GM12892 (cell line): ENCODE measurements around the gene SPECC1.
"Not testable (repeated sequence)": the region's sequence is repeated elsewhere in the genome, so short reads cannot be mapped to it uniquely, and the experiment has no call there.

ENCODE experiments used
- DNase-seq: peaks from one replicate; pipeline ENCODE4 v3.0.0; 2011; ENCODE audit not compliant: insufficient read length
- FAIRE-seq: peaks from 2 replicates; lab custom pipeline; 2011; peaks lifted over from hg19 to GRCh38; lab: Jason Lieb, UNC
- POLR2A ChIP-seq: IDR thresholded peaks from 2 replicates; pipeline ENCODE4 v1.6.1; 2011; ENCODE audit warnings: low read depth, low read length, control low read depth
- POLR2AphosphoS5 ChIP-seq: IDR thresholded peaks from 2 replicates; pipeline ENCODE4 v1.6.1; 2011; ENCODE audit warnings: low read depth, low read length, control low read depth
- TAF1 ChIP-seq: IDR thresholded peaks from 2 replicates; pipeline ENCODE4 v1.6.1; 2011; ENCODE audit warnings: low read depth, mild to moderate bottlenecking, control low read depth, low read length, borderline replicate concordance

SPECC1 gene

DNA sequence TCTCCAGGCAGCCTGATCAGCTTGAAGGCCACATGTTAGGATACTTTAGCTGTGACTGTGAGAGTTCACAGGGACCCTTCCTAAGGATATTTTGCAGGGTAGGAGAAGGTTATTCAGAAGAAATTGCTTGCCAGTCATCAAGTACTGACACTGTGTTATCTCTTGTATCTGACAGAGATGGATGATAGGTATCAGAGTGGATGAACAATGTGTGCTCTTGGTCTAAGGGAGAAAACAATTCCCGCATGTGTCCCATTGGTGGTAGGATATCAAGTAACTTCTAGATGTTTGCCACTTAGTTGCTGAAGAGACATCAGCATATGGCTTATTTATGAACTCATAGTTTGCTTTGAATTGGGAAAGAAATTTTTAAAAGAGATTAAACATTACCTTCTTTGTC, 219.3 kb downstream of the SPECC1 start:
- no peak for DNase-seq
- FAIRE-seq = no peak
- no peak for TF ChIP-seq TAF1
- no peak for TF ChIP-seq POLR2A
- no peak for TF ChIP-seq POLR2AphosphoS5

DNA sequence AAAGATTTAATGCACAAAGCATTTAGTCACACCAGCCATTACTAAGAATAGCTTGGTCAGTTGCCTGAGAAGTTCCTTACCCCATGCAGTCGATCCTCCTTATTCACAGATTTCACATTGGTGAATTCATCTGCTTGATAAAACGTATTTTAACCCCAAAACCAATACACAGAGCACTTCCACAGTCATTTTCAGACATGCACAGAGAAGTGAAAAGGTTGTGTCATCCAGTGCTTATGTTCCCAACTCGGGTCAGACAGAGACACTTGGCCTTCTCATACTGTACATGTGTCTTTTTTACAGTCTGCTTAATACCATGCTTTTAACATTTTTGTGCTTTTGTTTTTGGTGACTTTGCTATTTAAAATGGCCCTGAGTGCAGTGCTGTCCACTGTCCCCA, 219.7 kb downstream of the SPECC1 start:
- no peak for FAIRE-seq
- DNase-seq = no peak
- no peak for TF ChIP-seq POLR2A
- no peak for TF ChIP-seq POLR2AphosphoS5
- TF ChIP-seq TAF1 = no peak

- DNase-seq (no peak), FAIRE-seq (no peak)
- no peak for TF ChIP-seq TAF1
- no peak for TF ChIP-seq POLR2A
- no peak for TF ChIP-seq POLR2AphosphoS5
Observed at GRCh38 chr17:20230924-20231323, 221.8 kb downstream of the SPECC1 start.

GRCh38 chr17:20232611-20233010, 223.5 kb downstream of the SPECC1 start:
- TF ChIP-seq POLR2A (no peak), POLR2AphosphoS5 (no peak), TAF1 (no peak)
- FAIRE-seq = no peak
- no peak for DNase-seq

DNA sequence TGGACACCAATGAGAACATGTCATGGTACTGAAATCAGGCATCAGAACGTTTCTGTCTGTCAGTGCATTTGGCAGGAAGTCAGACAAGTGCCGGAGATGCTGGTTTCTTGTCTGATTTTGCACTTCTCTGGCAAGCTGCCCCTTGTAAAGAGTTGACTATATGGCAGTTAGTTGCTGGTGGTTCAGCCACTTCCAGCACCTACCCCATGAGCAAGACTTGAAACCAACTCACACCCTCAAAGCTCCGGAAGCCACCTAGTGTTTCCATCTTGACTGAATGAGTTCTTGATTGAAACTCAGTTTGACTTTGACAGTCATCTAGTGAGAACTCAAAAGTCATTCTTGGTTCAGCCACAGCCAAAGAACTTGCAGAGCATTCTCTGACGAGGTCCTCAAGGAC, 225.1 kb downstream of the SPECC1 start:
- DNase-seq (no peak), FAIRE-seq (peak; percentile 44)
- TF ChIP-seq TAF1 (no peak), POLR2AphosphoS5 (no peak), POLR2A (no peak)

DNA sequence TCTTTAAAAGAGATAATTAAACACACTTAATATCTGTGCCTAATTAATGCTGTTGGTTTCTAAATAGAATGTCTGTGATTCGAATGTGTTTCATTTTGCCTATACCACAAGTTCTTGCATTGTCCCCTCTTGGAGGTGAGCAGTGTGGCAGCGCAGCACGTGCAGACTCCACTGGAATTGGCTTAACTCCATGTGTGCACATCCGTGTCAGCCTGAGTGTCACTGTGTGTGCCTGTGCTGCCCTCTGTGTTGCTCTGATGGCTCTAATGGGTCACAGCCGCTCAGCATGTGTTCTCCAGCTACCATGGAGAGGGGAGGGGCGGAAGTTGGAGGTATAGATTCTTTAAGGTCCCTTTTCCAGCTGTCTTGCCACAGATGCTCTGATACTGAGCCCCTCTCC, 226.6 kb downstream of the SPECC1 start:
- FAIRE-seq (no peak), DNase-seq (no peak)
- TF ChIP-seq POLR2A = no peak
- no peak for TF ChIP-seq TAF1
- TF ChIP-seq POLR2AphosphoS5 = no peak

DNA sequence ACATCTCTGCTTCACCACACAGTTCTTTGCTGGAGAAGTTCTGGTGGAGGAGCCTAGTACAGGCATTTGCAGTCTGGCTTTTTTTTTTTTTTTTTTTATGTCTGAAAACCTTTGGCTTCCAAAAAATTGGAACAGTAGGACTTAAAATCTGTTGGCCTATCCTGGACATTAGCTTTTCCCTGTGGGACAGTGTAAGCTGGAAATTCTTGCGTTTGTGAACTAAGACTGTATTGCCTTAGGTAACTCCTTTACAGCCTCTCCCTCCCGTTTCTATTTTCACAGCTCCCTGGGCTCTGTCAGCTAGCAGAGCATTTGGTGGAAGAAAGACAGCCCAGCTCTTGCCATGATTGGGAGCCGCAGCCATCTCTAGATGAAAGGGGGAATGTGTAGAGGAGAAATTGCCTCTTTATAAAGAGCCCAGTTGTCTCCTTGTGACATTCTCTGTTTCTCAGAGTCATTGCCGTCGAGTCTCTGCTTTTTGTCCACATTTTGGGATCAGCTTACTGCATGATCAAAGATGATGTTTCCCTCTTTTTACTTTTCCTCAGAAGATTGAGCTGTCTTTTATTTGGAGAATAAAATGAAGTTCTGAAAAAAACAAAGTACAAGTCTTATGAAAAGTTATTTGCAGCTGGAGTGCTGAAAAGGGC, 227.5 kb downstream of the SPECC1 start:
- no peak for DNase-seq
- TF ChIP-seq POLR2AphosphoS5 (no peak), POLR2A (no peak), TAF1 (no peak)
- no peak for FAIRE-seq

DNA sequence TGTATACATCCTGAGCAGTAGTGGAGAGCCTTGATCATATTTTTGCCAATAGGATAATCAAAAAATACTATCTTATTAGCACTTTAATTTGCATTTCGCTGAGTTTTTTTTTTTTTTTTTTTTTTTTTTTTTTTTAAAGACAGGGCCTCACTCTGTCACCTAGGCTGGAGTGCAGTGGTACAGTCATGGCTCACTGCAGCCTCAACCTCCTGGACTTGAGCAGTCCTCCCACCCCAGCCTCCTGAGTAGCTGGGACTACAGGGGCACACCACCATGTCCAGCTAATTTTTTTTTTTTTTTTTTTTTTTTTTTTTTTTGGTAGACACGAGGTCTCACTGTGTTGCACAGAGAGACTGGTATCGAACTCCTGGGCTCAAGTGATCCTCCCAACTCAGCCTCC, 230.6 kb downstream of the SPECC1 start:
- not testable (repeated sequence) for DNase-seq, FAIRE-seq

DNA sequence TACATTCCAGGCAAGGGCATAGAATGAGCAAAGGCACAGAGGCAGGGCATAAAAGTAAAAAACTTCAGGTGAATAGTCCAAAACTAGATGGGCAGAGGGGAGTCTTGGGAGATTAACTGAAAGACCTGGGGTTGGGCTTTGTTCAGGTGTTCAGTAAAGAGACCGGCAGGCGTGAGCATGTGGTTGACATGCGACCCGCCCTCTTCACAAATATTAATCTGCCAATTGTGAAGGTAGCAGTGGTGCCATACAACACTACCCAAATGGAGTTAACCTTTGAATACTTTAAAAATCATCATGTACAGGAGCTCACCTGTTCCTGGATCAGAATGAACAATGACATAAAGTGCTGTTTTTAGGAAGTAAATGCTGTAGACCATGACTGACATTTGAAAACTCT, 232.7 kb downstream of the SPECC1 start:
- DNase-seq (no peak), FAIRE-seq (no peak)
- TF ChIP-seq TAF1 (no peak), POLR2A (no peak), POLR2AphosphoS5 (no peak)

GRCh38 chr17:20242271-20242670, 233.1 kb downstream of the SPECC1 start:
- DNase-seq (no peak), FAIRE-seq (no peak)
- no peak for TF ChIP-seq TAF1
- TF ChIP-seq POLR2A = no peak
- TF ChIP-seq POLR2AphosphoS5 = no peak

DNA sequence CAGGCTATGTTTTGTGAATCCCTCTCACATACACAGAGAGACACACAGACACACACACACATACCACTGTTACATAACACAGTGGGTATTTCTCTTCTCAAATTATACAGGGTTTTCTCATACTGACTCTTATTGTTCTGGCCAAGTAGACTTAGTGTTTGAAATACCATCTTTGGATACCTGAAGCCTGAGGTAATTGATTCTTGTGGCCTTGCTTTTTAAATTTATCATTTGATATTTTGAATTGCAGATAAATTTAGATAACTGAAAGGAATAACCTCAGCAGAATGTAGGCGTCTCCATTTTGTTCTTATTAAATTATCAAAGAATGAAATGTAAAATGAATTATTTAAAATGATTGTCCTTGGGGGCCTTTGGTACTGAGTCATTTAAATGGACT, 234.4 kb downstream of the SPECC1 start:
- FAIRE-seq = peak; percentile 56
- TF ChIP-seq POLR2AphosphoS5 = no peak
- TF ChIP-seq POLR2A = no peak
- TF ChIP-seq TAF1 = no peak
- DNase-seq = no peak

- DNase-seq (no peak), FAIRE-seq (no peak)
- TF ChIP-seq POLR2A = no peak
- no peak for TF ChIP-seq POLR2AphosphoS5
- no peak for TF ChIP-seq TAF1
Observed at GRCh38 chr17:20244671-20245070, 235.5 kb downstream of the SPECC1 start.
